Neural cell (in vitro differentiated cells): ENCODE results near the gene BTBD7. TPM values are rescaled to one million over a fixed set of nuclear protein-coding genes. Genes with fewer than 3 reads are reported as not detected.

Experiments
- H2AFZ ChIP-seq: fragments of 200-600, 300-800 bp; sonication (generic), shearing (Covaris generic); 2 replicates; pipeline ENCODE4 v1.6.0; 2014; ENCODE audit warnings: low read depth, mild to moderate bottlenecking, antibody characterized with exemption, low read length, moderate library complexity
- H3F3A ChIP-seq: fragments of 200-600 bp; shearing (Covaris generic); 2 replicates; pipeline ENCODE4 v1.6.1; 2016; ENCODE audit warnings: mild to moderate bottlenecking, moderate library complexity, mixed read lengths, antibody characterized with exemption, low read length; ENCODE audit not compliant: insufficient read depth, poor library complexity, severe bottlenecking
- H3K27ac ChIP-seq: fragments of 200-600, 300-800 bp; sonication (generic), shearing (Covaris generic); 2 replicates; pipeline ENCODE4 v1.5.1; 2014; ENCODE audit warnings: mild to moderate bottlenecking, low read length, moderate library complexity
- H3K27me3 ChIP-seq: fragments of 300-800, 200-600 bp; sonication (generic), shearing (Covaris generic); 2 replicates; pipeline ENCODE4 v1.6.0; 2014; ENCODE audit warnings: mild to moderate bottlenecking, low read depth, low read length, moderate library complexity; ENCODE audit not compliant: insufficient read depth
- H3K36me3 ChIP-seq: fragments of 300-800, 200-600 bp; sonication (generic), shearing (Covaris generic); 2 replicates; pipeline ENCODE4 v1.5.1; 2014; ENCODE audit warnings: mild to moderate bottlenecking, antibody characterized with exemption, low read length, moderate library complexity; ENCODE audit not compliant: insufficient read depth
- H3K4me2 ChIP-seq: fragments of 300-800, 200-600 bp; sonication (generic), shearing (Covaris generic); 2 replicates; pipeline ENCODE4 v1.6.0; 2014; ENCODE audit warnings: mild to moderate bottlenecking, low read length
- H3K4me3 ChIP-seq: fragments of 300-800, 200-600 bp; sonication (generic), shearing (Covaris generic); 2 replicates; pipeline ENCODE4 v1.5.1; 2014; ENCODE audit warnings: mild to moderate bottlenecking, low read length, moderate library complexity
- H3K79me2 ChIP-seq: fragments of 200-600 bp; shearing (Covaris generic); replicated peaks from 2 replicates; pipeline ENCODE4 v1.6.0; 2014; ENCODE audit warnings: mild to moderate bottlenecking, low read length, moderate library complexity; ENCODE audit not compliant: insufficient read depth
- H3K9ac ChIP-seq: fragments of 300-800, 200-600 bp; sonication (generic), shearing (Covaris generic); 2 replicates; pipeline ENCODE4 v1.6.1; 2016; ENCODE audit warnings: mild to moderate bottlenecking, low read length, mixed read lengths
- H3K9me2 ChIP-seq: fragments of 200-600 bp; shearing (Covaris generic); 2 replicates; pipeline ENCODE4 v1.6.1; 2016; ENCODE audit warnings: mild to moderate bottlenecking, low read length, mixed read lengths; ENCODE audit not compliant: insufficient read depth
- H3K9me3 ChIP-seq: fragments of 200-600, 300-800 bp; sonication (generic), shearing (Covaris generic); 2 replicates; pipeline ENCODE4 v1.6.1; 2016; ENCODE audit warnings: mild to moderate bottlenecking, mixed run types, low read length, moderate library complexity, mixed read lengths
- H4K20me1 ChIP-seq: fragments of 200-600 bp; shearing (Covaris generic); 2 replicates; pipeline ENCODE4 v1.6.1; 2016; ENCODE audit warnings: mild to moderate bottlenecking, mixed run types; ENCODE audit not compliant: insufficient read depth
- EP300 ChIP-seq: fragments of 450-650 bp; conservative IDR thresholded peaks from 2 replicates; pipeline ENCODE4 v1.6.1; 2014; ENCODE audit warnings: antibody characterized with exemption, mild to moderate bottlenecking, moderate library complexity; ENCODE audit not compliant: poor library complexity, severe bottlenecking
- EZH2 ChIP-seq: fragments of 200-600, 300-800 bp; shearing (Covaris generic), sonication (generic); IDR thresholded peaks from 2 replicates; pipeline ENCODE4 v1.6.1; 2014; ENCODE audit warnings: antibody characterized with exemption, low read length, borderline replicate concordance, mild to moderate bottlenecking; ENCODE audit not compliant: insufficient read depth, poor library complexity, severe bottlenecking
- MXI1 ChIP-seq: fragments of 450-650 bp; conservative IDR thresholded peaks from 2 replicates; pipeline ENCODE4 v1.6.1; 2014; ENCODE audit warnings: antibody characterized with exemption, mild to moderate bottlenecking; ENCODE audit not compliant: poor library complexity, severe bottlenecking
- POLR2AphosphoS5 ChIP-seq: IDR thresholded peaks from 2 replicates; pipeline ENCODE4 v1.6.1; 2012
- RAD21 ChIP-seq: fragments of 450-650 bp; conservative IDR thresholded peaks from 2 replicates; pipeline ENCODE4 v1.6.1; 2014; ENCODE audit warnings: antibody characterized with exemption, mild to moderate bottlenecking, moderate library complexity
- SMC3 ChIP-seq: fragments of 450-650 bp; conservative IDR thresholded peaks from 2 replicates; pipeline ENCODE4 v1.6.1; 2014; ENCODE audit warnings: antibody characterized with exemption, mild to moderate bottlenecking, moderate library complexity; ENCODE audit not compliant: poor library complexity
- TAF1 ChIP-seq: IDR thresholded peaks from 2 replicates; pipeline ENCODE4 v1.6.1; 2012; ENCODE audit warnings: low read depth
- polyA plus RNA-seq: library from polyadenylated mRNA; depleted of rRNA; stranded (reverse); fragments of >200 nt; gene quantifications from 2 replicates; pipeline ENCODE4 v1.2.3, GENCODE V29; 2014
- TF ChIP-seq, protein P1 (sequence below): fragments of 450-650 bp; IDR thresholded peaks from 2 replicates; pipeline ENCODE4 v1.5.1; 2014; ENCODE audit warnings: antibody characterized with exemption, mild to moderate bottlenecking, moderate library complexity; ENCODE audit not compliant: poor library complexity, severe bottlenecking
- TF ChIP-seq, protein P2 (sequence below): IDR thresholded peaks from 2 replicates; pipeline ENCODE4 v1.6.1; 2012; ENCODE audit warnings: borderline replicate concordance

The BTBD7 gene
- polyA plus RNA-seq, 1 donor from 2014 or later = 11.5 TPM

DNA sequence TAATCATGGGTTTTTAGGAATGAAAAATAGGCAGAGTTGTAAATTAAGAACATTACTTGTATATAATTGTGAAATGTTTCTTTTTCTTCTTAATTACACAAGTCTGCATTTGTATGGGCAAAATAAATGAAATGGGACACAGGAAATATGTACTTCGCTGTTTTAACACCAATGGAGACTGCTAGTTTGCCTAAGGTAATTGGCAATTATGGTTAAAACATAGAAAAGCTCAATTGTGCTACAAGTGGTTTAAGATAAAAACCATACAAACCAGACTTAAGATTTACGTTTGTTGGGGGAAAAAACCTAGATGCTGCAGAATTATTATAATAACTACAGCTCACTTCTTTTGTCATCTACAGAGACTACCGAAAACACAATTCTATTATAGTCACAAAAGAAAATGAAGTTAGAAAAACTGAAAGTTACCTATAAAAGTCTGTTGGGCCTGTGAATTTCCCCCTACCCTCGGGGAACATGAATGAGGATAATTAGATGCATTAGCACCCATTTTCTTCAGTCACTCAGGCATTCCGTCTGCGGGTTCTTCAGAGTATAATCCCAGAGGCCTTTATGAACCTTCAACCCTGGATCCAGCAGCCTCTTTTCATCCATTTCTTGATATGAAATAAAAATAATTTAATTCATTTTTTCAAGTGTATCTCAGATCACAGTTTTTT, 37.2 kb downstream of the BTBD7 start:
- no peaks in the 10 kb centered on the region for H4K20me1 ChIP-seq

DNA sequence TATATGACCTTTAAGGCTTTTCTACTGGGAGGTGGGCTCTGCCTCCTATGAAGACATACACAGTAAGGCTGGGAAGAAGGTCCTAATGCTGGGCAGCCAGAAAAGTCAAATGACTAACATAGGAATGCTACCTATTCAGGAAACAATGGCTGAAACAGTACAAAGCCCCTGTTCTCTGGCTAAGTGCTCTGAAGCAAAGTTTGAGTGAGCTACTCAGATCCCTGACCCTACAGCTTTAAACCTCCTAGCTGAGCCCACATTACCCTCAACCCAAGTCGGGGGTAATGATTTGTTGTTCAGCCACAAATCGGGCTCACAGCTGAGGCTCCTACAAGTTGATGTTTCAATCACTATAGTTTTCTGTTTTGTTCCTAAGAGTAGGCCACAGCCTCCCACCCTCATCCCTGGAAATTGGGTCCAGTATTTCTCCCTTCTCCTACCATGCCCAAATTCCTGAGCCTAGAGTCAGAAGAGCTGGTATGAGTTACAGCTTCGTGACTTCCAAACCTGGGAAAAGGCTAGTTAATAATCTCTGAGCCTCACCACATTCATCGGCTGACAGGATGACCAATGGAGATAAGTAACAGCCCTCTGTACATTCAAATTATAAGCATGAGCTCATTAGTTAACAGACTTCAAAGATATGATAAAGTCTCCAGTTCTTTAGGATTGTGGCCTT, 46.5 kb downstream of the BTBD7 start:
- Histone ChIP-seq H3K27me3 (no peaks in the 10 kb centered on the region), H3K4me3 (no peak overlapping the region), H3K4me2 (no peak overlapping the region), H3K79me2 (no peaks in the 10 kb centered on the region), H2AFZ (no peak overlapping the region), H3K9me2 (no peaks in the 10 kb centered on the region), H3K9me3 (no peaks in the 10 kb centered on the region), H3K27ac (no peak overlapping the region), H3K36me3 (no peaks in the 10 kb centered on the region), H4K20me1 (no peaks in the 10 kb centered on the region), H3K9ac (no peak overlapping the region), H3F3A (no peaks in the 10 kb centered on the region)
- TF ChIP-seq EP300 (no peak), RAD21 (no peak), MXI1 (no peak), POLR2AphosphoS5 (no peak), EZH2 (no peak), SMC3 (no peak), TAF1 (no peak)
- TF ChIP-seq, protein P1, sequence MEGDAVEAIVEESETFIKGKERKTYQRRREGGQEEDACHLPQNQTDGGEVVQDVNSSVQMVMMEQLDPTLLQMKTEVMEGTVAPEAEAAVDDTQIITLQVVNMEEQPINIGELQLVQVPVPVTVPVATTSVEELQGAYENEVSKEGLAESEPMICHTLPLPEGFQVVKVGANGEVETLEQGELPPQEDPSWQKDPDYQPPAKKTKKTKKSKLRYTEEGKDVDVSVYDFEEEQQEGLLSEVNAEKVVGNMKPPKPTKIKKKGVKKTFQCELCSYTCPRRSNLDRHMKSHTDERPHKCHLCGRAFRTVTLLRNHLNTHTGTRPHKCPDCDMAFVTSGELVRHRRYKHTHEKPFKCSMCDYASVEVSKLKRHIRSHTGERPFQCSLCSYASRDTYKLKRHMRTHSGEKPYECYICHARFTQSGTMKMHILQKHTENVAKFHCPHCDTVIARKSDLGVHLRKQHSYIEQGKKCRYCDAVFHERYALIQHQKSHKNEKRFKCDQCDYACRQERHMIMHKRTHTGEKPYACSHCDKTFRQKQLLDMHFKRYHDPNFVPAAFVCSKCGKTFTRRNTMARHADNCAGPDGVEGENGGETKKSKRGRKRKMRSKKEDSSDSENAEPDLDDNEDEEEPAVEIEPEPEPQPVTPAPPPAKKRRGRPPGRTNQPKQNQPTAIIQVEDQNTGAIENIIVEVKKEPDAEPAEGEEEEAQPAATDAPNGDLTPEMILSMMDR = no peak

More for the DNA sequence above, 37.2 kb downstream of the BTBD7 start:
- Histone ChIP-seq H3K9ac (no peak overlapping the region), H3K36me3 (no peaks in the 10 kb centered on the region), H3K79me2 (no peaks in the 10 kb centered on the region), H3K9me2 (no peaks in the 10 kb centered on the region), H3K4me2 (no peak overlapping the region), H3K27ac (no peak overlapping the region), H3K9me3 (no peaks in the 10 kb centered on the region), H3K27me3 (no peaks in the 10 kb centered on the region), H2AFZ (no peak overlapping the region), H3F3A (no peaks in the 10 kb centered on the region), H3K4me3 (no peak overlapping the region)
- TF ChIP-seq MXI1 (no peak), RAD21 (no peak), EP300 (no peak), SMC3 (no peak), TAF1 (no peak), EZH2 (no peak), POLR2AphosphoS5 (no peak)
- TF ChIP-seq, protein P1 = no peak
- TF ChIP-seq, protein P2, sequence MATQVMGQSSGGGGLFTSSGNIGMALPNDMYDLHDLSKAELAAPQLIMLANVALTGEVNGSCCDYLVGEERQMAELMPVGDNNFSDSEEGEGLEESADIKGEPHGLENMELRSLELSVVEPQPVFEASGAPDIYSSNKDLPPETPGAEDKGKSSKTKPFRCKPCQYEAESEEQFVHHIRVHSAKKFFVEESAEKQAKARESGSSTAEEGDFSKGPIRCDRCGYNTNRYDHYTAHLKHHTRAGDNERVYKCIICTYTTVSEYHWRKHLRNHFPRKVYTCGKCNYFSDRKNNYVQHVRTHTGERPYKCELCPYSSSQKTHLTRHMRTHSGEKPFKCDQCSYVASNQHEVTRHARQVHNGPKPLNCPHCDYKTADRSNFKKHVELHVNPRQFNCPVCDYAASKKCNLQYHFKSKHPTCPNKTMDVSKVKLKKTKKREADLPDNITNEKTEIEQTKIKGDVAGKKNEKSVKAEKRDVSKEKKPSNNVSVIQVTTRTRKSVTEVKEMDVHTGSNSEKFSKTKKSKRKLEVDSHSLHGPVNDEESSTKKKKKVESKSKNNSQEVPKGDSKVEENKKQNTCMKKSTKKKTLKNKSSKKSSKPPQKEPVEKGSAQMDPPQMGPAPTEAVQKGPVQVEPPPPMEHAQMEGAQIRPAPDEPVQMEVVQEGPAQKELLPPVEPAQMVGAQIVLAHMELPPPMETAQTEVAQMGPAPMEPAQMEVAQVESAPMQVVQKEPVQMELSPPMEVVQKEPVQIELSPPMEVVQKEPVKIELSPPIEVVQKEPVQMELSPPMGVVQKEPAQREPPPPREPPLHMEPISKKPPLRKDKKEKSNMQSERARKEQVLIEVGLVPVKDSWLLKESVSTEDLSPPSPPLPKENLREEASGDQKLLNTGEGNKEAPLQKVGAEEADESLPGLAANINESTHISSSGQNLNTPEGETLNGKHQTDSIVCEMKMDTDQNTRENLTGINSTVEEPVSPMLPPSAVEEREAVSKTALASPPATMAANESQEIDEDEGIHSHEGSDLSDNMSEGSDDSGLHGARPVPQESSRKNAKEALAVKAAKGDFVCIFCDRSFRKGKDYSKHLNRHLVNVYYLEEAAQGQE = no peak
